ENCODE measurements around the gene GLB1L. TPM values are rescaled to one million over a fixed set of nuclear protein-coding genes. Genes with fewer than 3 reads are reported as not detected.

The GLB1L gene
- total RNA-seq, 8 experiments from 2014 or later, result 5.6 to 30.7 (median 7.5) TPM

- no peak overlapping the region for H3K4me3 ChIP-seq
- no peak overlapping the region for H3K27ac ChIP-seq
- 86 to 100% (median 92%) methylated on average over 1 to 6 of the region's 8 CpGs; no CpG with 5 or more reads in 3 of the 10 experiments for WGBS, 10 experiments
- H3K4me1 ChIP-seq (replicated peaks in 1 of 2), result peaks cover 5 to 9% of the 10 kb centered on the region in 2 donors
- no peak for ATAC-seq (replicated peaks in 6 of 8)
- in situ Hi-C loops (cut with MboI; ENCODE audit: low pct_unique_long_range_greater_than_20kb in 2 of 9, low sequenced_read_pairs in 9 of 9, unreplicated experiment in 9 of 9), result no loop called here
These were observed 32.2 kb downstream of the GLB1L start for GRCh38 chr2:219213026-219213415.

GRCh38 chr2:219210886-219211362 is 34.3 kb downstream of the GLB1L start:
- 67 to 83% methylated on average over 2 to 6 of the region's 9 CpGs; no CpG with 5 or more reads in 8 of the 10 experiments for WGBS, 10 experiments
- peaks cover 7 to 8% of the 10 kb centered on the region in 2 donors for H3K4me1 ChIP-seq (replicated peaks in 1 of 2)
- no peak overlapping the region for H3K4me3 ChIP-seq
- no peak overlapping the region for H3K27ac ChIP-seq
- in situ Hi-C loops (cut with MboI; ENCODE audit: low pct_unique_long_range_greater_than_20kb in 2 of 9, low sequenced_read_pairs in 9 of 9, unreplicated experiment in 9 of 9), result no loop called here
- ATAC-seq (replicated peaks in 6 of 8), result no peak

- 60 to 100% (median 93%) methylated on average over 1 to 14 of the region's 24 CpGs; no CpG with 5 or more reads in 2 of the 10 experiments for WGBS, 10 experiments
- no peak for ATAC-seq (replicated peaks in 6 of 8)
- in situ Hi-C loops (cut with MboI; ENCODE audit: low pct_unique_long_range_greater_than_20kb in 2 of 9, low sequenced_read_pairs in 9 of 9, unreplicated experiment in 9 of 9), result no loop called here
- H3K4me3 ChIP-seq, result no peak overlapping the region
- H3K4me1 ChIP-seq (replicated peaks in 1 of 2), result peaks cover 7 to 11% of the 10 kb centered on the region in 2 donors
- no peak overlapping the region for H3K27ac ChIP-seq
These were observed 34.9 kb downstream of the GLB1L start for GRCh38 chr2:219210196-219210885.

GRCh38 chr2:219209236-219210195 is 35.7 kb downstream of the GLB1L start:
- no peak overlapping the region for H3K4me3 ChIP-seq
- H3K4me1 ChIP-seq (replicated peaks in 1 of 2), result peaks cover 7 to 11% of the 10 kb centered on the region in 2 donors
- H3K27ac ChIP-seq, result no peak overlapping the region
- 46 to 95% (median 87%) methylated on average over 1 to 9 of the region's 18 CpGs; no CpG with 5 or more reads in 2 of the 10 experiments for WGBS, 10 experiments
- in situ Hi-C loops (cut with MboI; ENCODE audit: low pct_unique_long_range_greater_than_20kb in 2 of 9, low sequenced_read_pairs in 9 of 9, unreplicated experiment in 9 of 9), result no loop called here
- ATAC-seq (replicated peaks in 6 of 8), result no peak

- Histone ChIP-seq H3K4me3 (peak overlapping the region in 3 of 5 donors; percentile 55 to 72 (median 57)), H3K27ac (peak overlapping the region in 1 of 2 donors; percentile 87), H3K4me1 (replicated peaks in 1 of 2) (peaks cover 7 to 11% of the 10 kb centered on the region in 2 donors)
- WGBS, 10 experiments, result 57 to 100% (median 84%) methylated on average over 1 to 10 of the region's 17 CpGs; no CpG with 5 or more reads in 1 of the 10 experiments
- ATAC-seq (replicated peaks in 6 of 8), result no peak
- in situ Hi-C loops (cut with MboI; ENCODE audit: low pct_unique_long_range_greater_than_20kb in 2 of 9, low sequenced_read_pairs in 9 of 9, unreplicated experiment in 9 of 9), result no loop called here
These were observed 37.1 kb downstream of the GLB1L start for GRCh38 chr2:219207884-219208740.

- Histone ChIP-seq H3K4me1 (replicated peaks in 1 of 2) (peaks cover 7 to 11% of the 10 kb centered on the region in 2 donors), H3K27ac (peak overlapping the region; percentile 34 to 87), H3K4me3 (peak overlapping the region; percentile 54 to 91 (median 57))
- WGBS, 10 experiments, result 0 to 57% (median 24%) methylated on average over 1 to 9 of the region's 22 CpGs; no CpG with 5 or more reads in 5 of the 10 experiments
- in situ Hi-C loops (cut with MboI; ENCODE audit: low pct_unique_long_range_greater_than_20kb in 2 of 9, low sequenced_read_pairs in 9 of 9, unreplicated experiment in 9 of 9), result no loop called here
- peak in 1 of 8 experiments; percentile 9 for ATAC-seq (replicated peaks in 6 of 8)
These were observed 37.9 kb downstream of the GLB1L start for GRCh38 chr2:219207134-219207883.

- in situ Hi-C loops (cut with MboI; ENCODE audit: low pct_unique_long_range_greater_than_20kb in 2 of 9, low sequenced_read_pairs in 9 of 9, unreplicated experiment in 9 of 9), result no loop called here
- peaks cover 7 to 11% of the 10 kb centered on the region in 2 donors for H3K4me1 ChIP-seq (replicated peaks in 1 of 2)
- peak within 1 kb of the TSS; percentile 54 to 91 (median 57) for H3K4me3 ChIP-seq
- 0 to 60% (median 1%) methylated on average over 1 to 8 of the region's 76 CpGs; no CpG with 5 or more reads in 4 of the 10 experiments for WGBS, 10 experiments
- ATAC-seq (replicated peaks in 6 of 8), result peak; percentile 93 to 95 (median 94)
- H3K27ac ChIP-seq, result peak within 1 kb of the TSS; percentile 83 to 87
These were observed 38.7 kb downstream of the GLB1L start, which contains the start of gene ZFAND2B for GRCh38 chr2:219206328-219207133. ZFAND2B (plus strand) TSS chr2:219206782; CDS start chr2:219206988, 206 bp downstream.

- WGBS, 10 experiments, result 3 to 45% (median 14%) methylated on average over 2 to 7 of the region's 7 CpGs; no CpG with 5 or more reads in 2 of the 10 experiments
- in situ Hi-C loops (cut with MboI; ENCODE audit: low pct_unique_long_range_greater_than_20kb in 2 of 9, low sequenced_read_pairs in 9 of 9, unreplicated experiment in 9 of 9), result no loop called here
- H3K4me3 ChIP-seq, result peak overlapping the region; percentile 54 to 91 (median 57)
- ATAC-seq (replicated peaks in 6 of 8), result no peak
- peaks cover 7 to 11% of the 10 kb centered on the region in 2 donors for H3K4me1 ChIP-seq (replicated peaks in 1 of 2)
- peak overlapping the region; percentile 83 to 87 for H3K27ac ChIP-seq
These were observed 39.3 kb downstream of the GLB1L start for GRCh38 chr2:219205981-219206327.

GRCh38 chr2:219205165-219205538 is 40.1 kb downstream of the GLB1L start:
- in situ Hi-C loops (cut with MboI; ENCODE audit: low pct_unique_long_range_greater_than_20kb in 2 of 9, low sequenced_read_pairs in 9 of 9, unreplicated experiment in 9 of 9), result no loop called here
- ATAC-seq (replicated peaks in 6 of 8), result no peak
- WGBS, 10 experiments, result 72 to 100% (median 89%) methylated on average over 2 to 5 of the region's 5 CpGs
- peaks cover 7 to 11% of the 10 kb centered on the region in 2 donors for H3K4me1 ChIP-seq (replicated peaks in 1 of 2)
- H3K4me3 ChIP-seq, result no peak overlapping the region
- H3K27ac ChIP-seq, result no peak overlapping the region

- 47 to 100% (median 84%) methylated on average over 1 to 6 of the region's 7 CpGs; no CpG with 5 or more reads in 1 of the 10 experiments for WGBS, 10 experiments
- peaks cover 7 to 11% of the 10 kb centered on the region in 2 donors for H3K4me1 ChIP-seq (replicated peaks in 1 of 2)
- no peak overlapping the region for H3K4me3 ChIP-seq
- in situ Hi-C loops (cut with MboI; ENCODE audit: low pct_unique_long_range_greater_than_20kb in 2 of 9, low sequenced_read_pairs in 9 of 9, unreplicated experiment in 9 of 9), result no loop called here
- no peak for ATAC-seq (replicated peaks in 6 of 8)
- H3K27ac ChIP-seq, result no peak overlapping the region
These were observed 40.6 kb downstream of the GLB1L start for GRCh38 chr2:219204425-219205164.
